Transverse colon (tissue), 4 donors: Measurements from ENCODE around the gene SPDYE6.

Source experiments
- EP300 ChIP-seq: sonication (generic); formaldehyde crosslinking; IDR thresholded peaks from one replicate; pipeline ENCODE4 v1.6.1; 2017; ENCODE audit warnings: antibody characterized with exemption, low read depth
- POLR2A ChIP-seq: fragments of 450-650 bp; IDR thresholded peaks from one replicate; pipeline ENCODE4 v1.6.1; 2016; ENCODE audit warnings: antibody characterized with exemption, mild to moderate bottlenecking, moderate library complexity
- POLR2AphosphoS5 ChIP-seq, 3 donors: sonication (generic); formaldehyde crosslinking; IDR thresholded peaks; one replicate each; pipeline ENCODE4 v1.6.1; 2016; ENCODE audit warnings: antibody characterized with exemption in 3 of 3
- TF ChIP-seq, protein P1 (sequence below), 5 experiments: fragments of 200-600 bp in 3 of 5; fragments of 450-650 bp in 2 of 5; sonication (generic) in 3 of 5; IDR thresholded peaks; 1 replicate in 2 of 5; 2 replicates in 3 of 5; pipeline ENCODE4 v1.5.1; 2016 to 2017; ENCODE audit warnings: antibody characterized with exemption in 5 of 5, inconsistent platforms in 3 of 5, mild to moderate bottlenecking in 2 of 5, moderate library complexity in 1 of 5

DNA sequence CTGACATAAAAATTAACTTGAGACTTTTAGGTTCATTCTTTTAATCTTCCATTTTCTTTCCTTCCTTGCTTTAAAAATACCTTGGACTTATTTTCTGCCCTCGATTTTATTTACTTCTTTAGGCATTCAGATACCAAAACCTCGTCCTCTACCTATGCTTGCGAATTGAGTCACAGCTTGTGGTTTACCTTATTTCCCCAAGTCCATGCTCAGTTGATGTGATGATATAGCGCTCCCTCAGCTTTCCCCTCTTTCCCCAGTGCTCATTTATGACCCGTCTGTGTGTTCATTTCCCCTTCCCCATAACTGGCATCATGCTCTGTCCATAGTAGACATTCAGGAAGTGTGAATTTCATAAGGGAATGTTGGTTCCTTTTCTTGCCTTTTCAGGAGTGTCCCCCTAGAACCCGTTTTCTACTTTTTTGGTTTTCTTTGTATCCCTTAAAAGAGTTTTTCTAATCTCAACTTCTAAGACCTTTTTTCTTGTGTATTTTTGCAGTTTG, 20.8 kb upstream of the SPDYE6 start:
- TF ChIP-seq, protein P1, sequence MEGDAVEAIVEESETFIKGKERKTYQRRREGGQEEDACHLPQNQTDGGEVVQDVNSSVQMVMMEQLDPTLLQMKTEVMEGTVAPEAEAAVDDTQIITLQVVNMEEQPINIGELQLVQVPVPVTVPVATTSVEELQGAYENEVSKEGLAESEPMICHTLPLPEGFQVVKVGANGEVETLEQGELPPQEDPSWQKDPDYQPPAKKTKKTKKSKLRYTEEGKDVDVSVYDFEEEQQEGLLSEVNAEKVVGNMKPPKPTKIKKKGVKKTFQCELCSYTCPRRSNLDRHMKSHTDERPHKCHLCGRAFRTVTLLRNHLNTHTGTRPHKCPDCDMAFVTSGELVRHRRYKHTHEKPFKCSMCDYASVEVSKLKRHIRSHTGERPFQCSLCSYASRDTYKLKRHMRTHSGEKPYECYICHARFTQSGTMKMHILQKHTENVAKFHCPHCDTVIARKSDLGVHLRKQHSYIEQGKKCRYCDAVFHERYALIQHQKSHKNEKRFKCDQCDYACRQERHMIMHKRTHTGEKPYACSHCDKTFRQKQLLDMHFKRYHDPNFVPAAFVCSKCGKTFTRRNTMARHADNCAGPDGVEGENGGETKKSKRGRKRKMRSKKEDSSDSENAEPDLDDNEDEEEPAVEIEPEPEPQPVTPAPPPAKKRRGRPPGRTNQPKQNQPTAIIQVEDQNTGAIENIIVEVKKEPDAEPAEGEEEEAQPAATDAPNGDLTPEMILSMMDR (IDR thresholded peaks at IDR 0.05), result no peak
- no peak for TF ChIP-seq EP300
- TF ChIP-seq POLR2AphosphoS5 (IDR thresholded peaks at IDR 0.05), result no peak
- no peak for TF ChIP-seq POLR2A
